ENCODE data around the gene FBLN1. TPM values are rescaled to one million over a fixed set of nuclear protein-coding genes. Genes with fewer than 3 reads are reported as not detected.
A peak's percentile ranks its signal among the peaks of the same experiment; 100 is the strongest.

The FBLN1 gene
- total and polyA plus RNA-seq, 2 of the 8 experiments (the other 6 are each of a cell fraction or from before 2014, with no cell fraction given) = 159 to 168 TPM

GRCh38 chr22:45473626-45474237 lies 29.0 kb upstream of the FBLN1 start:
- Histone ChIP-seq H3K4ac (replicated peaks; ENCODE audit: insufficient read length, low read depth, low read length) (peak overlapping the region; percentile 69), H3K9ac (replicated peaks in 1 of 4; ENCODE audit: extremely low read depth in 1 of 4, low read depth in 3 of 4, low read length in 3 of 4) (no peak overlapping the region), H2AK5ac (ENCODE audit: low read depth, low read length) (no peak overlapping the region), H3K27me3 (replicated peaks in 1 of 4; ENCODE audit: control insufficient read depth in 3 of 4, extremely low read depth in 1 of 4, insufficient read depth in 3 of 4, low read length in 3 of 4) (no peaks in the 10 kb centered on the region), H3K18ac (ENCODE audit: extremely low read depth, low read length) (no peak overlapping the region; the same call in 1 of the 2 replicates), H4K91ac (replicated peaks; ENCODE audit: insufficient read length, low read length) (no peak overlapping the region), H3K4me2 (ENCODE audit: insufficient read depth in 1 of 2, low read depth in 2 of 2, low read length in 2 of 2) (no peak overlapping the region), H4K5ac (ENCODE audit: insufficient read length, low read depth, low read length) (no peak overlapping the region), H2BK120ac (replicated peaks; ENCODE audit: low read depth, low read length) (no peak overlapping the region), H3K4me3 (ENCODE audit: extremely low read depth in 1 of 4, insufficient read depth in 2 of 4, low read depth in 3 of 4, low read length in 4 of 4) (no peak overlapping the region), H2BK12ac (ENCODE audit: low read depth, low read length) (no peak overlapping the region), H2BK15ac (ENCODE audit: low read length) (no peak overlapping the region), H3K9me3 (ENCODE audit: insufficient read depth in 2 of 2, low read depth in 1 of 2, low read length in 1 of 2) (no peaks in the 10 kb centered on the region), H2AFZ (ENCODE audit: low read length) (0 out of 2 replicates have a peak overlapping the region, but pooled peaks have one; percentile 9), H3K79me2 (ENCODE audit: control insufficient read depth in 1 of 2, insufficient read depth in 2 of 2, low read length in 2 of 2) (no peaks in the 10 kb centered on the region), H2BK20ac (ENCODE audit: low read length) (0 out of 2 replicates have a peak overlapping the region, but pooled peaks have one; percentile 72), H3K27ac (ENCODE audit: low read depth, low read length) (no peak overlapping the region), H3K23ac (ENCODE audit: insufficient read length) (no peak overlapping the region), H3K14ac (ENCODE audit: insufficient read length) (no peak overlapping the region), H4K20me1 (replicated peaks in 1 of 2; ENCODE audit: control insufficient read depth in 1 of 2, insufficient read depth in 2 of 2, low read length in 2 of 2) (no peaks in the 10 kb centered on the region), H3K4me1 (replicated peaks in 1 of 4; ENCODE audit: control insufficient read depth in 3 of 4, insufficient read depth in 4 of 4, low read length in 3 of 4) (peaks cover 0 to 9% (median 1%) of the 10 kb centered on the region in 4 experiments; a peak in 2 of 7 replicates), H3K36me3 (ENCODE audit: control insufficient read depth in 2 of 4, insufficient read depth in 4 of 4, low read length in 3 of 4) (no peaks in the 10 kb centered on the region), H3K79me1 (ENCODE audit: low read depth, low read length) (peaks cover 3% of the 10 kb centered on the region; the same call in 1 of the 2 replicates), H3K23me2 (ENCODE audit: low read depth, low read length) (no peaks in the 10 kb centered on the region), H2BK5ac (ENCODE audit: low read depth, low read length) (no peak overlapping the region), H3K56ac (replicated peaks; ENCODE audit: insufficient read length, low read depth, low read length) (no peak overlapping the region), H4K8ac (ENCODE audit: extremely low read depth, insufficient read depth, low read length) (no peak overlapping the region)
- TF ChIP-seq GTF2F1 (IDR thresholded peaks at IDR 0.05; ENCODE audit: borderline replicate concordance, low read depth, low read length) (no peak), NRF1 (IDR thresholded peaks at IDR 0.05; ENCODE audit: low read depth, low read length) (no peak), CTBP2 (IDR thresholded peaks at IDR 0.05; ENCODE audit: borderline replicate concordance, insufficient read depth, insufficient read length, low read length) (no peak), HDAC2 (IDR thresholded peaks at IDR 0.05; ENCODE audit: borderline replicate concordance in 1 of 2, low read depth in 2 of 2, low read length in 2 of 2) (no peak), SP1 (IDR thresholded peaks at IDR 0.05; ENCODE audit: low read depth, low read length) (no peak), JUN (IDR thresholded peaks at IDR 0.05; ENCODE audit: low read depth, low read length) (no peak), POLR2AphosphoS5 (IDR thresholded peaks at IDR 0.05; ENCODE audit: low read depth, low read length) (no peak)
- FAIRE-seq (no peak), DNase-seq (ENCODE audit: low read depth in 1 of 2, low spot score in 2 of 2) (no peak)
- WGBS, 2 experiments (ENCODE audit: extremely low coverage in 1 of 2, insufficient coverage in 1 of 2, insufficient read length in 1 of 2, insufficient replicate concordance in 2 of 2, low coverage in 1 of 2, low lambda C conversion rate in 2 of 2, missing lambda C conversion rate in 1 of 2) = 87% methylated on average over 6 of the region's 6 CpGs; no CpG with 5 or more reads in 1 of the 2 experiments
- POLR2A ChIA-PET (ENCODE audit: partially characterized antibody) = interaction anchor here (1.0 to 1.2 kb wide), 2 partner anchors 12 to 36 kb away, joined by 3 to 4 read pairs; no protein-coding TSS in a partner anchor
- CTCF ChIA-PET (ENCODE audit: partially characterized antibody) = interaction anchor here (0.9 to 3.6 kb wide), 3 partner anchors 11 to 205 kb away, joined by 3 to 16 read pairs (median 6); no protein-coding TSS in a partner anchor

All from H1 (cell line).